ENCODE data around the gene VPS18.

The VPS18 gene

GRCh38 chr15:40921949-40922607 lies 27.8 kb downstream of the VPS18 start:
- DNase-seq (ENCODE audit: low spot score) = no peak
- no peak for FAIRE-seq

DNA sequence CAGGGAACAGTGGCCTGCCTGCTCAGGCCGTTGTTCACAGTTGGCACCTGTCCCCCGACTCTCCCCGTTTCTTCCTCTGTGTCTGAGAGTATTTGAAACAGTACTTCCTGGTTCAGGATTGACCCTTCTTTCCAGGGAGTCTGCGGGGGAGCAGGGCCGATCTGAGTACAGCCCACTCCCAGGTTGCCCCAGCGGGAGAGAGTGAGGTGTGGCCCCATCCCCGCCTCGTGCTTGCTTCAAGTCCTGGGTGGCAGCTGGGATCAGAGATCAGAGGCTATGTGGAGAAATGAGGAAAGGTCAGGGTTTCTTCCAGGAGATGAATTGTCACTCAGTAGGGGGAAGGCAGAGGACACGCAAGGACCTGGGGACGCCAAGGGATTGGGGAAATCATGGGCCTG lies 28.4 kb downstream of the VPS18 start:
- FAIRE-seq (no peak), DNase-seq (ENCODE audit: low spot score) (no peak)

DNA sequence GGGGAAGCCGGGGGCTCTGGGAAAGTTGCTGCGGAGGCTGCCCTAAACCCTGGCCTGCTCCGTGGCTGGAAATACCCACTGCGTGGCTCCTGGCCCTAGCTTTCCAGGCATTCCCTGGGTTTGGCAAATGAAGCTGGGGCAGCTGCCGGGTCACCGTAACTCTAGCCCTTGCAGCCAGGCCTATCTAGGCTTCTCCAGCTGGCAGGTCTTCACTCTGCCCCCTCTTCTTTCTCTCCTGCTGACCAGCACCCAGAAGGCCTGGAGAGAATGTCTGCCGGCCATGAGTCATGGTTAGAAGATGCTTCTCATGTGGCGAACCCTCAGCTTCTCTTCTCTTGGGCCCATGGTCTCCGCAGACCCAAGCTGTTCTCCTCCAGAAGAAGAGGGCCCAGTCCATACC lies 29.3 kb downstream of the VPS18 start:
- DNase-seq (ENCODE audit: low spot score) (no peak), FAIRE-seq (no peak)

GRCh38 chr15:40925495-40925862 lies 31.2 kb downstream of the VPS18 start:
- FAIRE-seq (no peak), DNase-seq (ENCODE audit: low spot score) (no peak)

DNA sequence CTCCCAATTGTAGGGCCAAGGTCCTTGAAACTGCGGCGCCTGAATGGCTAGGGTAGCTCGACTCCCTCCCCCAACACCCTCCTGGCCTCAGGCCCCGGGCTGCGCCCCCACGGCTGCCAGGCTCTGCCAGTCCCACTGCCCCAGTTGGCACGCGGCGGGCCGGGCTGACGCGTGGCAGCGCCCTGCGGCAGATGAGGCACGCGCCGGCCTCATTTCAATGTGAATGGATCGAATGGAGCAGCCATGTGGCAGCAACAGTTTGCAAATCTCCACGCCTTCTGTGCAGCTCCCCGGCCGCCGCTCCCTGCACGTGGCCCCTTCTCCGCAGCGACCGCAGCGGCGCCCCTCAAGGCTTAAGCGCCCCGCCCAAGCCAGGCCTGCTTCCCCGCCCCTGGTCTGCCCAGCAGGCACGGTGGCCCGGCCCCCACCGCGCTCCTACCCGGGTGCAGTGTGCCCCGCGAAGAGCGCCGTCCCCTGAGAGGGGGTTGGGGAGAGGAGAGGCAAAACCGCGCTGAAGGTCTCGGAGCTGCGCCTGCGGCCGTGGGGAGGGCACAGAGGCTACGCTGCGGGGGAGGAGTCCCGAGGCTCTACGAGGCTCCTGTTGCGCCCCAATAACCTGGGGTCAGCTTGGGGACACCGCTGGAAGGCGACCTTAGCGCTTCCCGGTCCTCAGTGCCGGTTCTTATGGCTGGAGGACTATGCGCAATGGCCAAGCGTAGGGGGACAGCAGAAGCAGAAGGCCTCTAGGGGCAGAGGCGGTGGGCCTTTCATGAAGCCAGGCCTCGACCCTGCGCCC lies 31.8 kb downstream of the VPS18 start:
- no peak for FAIRE-seq
- DNase-seq (ENCODE audit: low spot score) = no peak

- DNase-seq (ENCODE audit: low spot score) (no peak), FAIRE-seq (no peak)
These were observed 32.6 kb downstream of the VPS18 start for GRCh38 chr15:40926659-40927494.

- FAIRE-seq (no peak), DNase-seq (ENCODE audit: low spot score) (no peak)
These were observed 33.2 kb downstream of the VPS18 start for GRCh38 chr15:40927495-40927872.

DNA sequence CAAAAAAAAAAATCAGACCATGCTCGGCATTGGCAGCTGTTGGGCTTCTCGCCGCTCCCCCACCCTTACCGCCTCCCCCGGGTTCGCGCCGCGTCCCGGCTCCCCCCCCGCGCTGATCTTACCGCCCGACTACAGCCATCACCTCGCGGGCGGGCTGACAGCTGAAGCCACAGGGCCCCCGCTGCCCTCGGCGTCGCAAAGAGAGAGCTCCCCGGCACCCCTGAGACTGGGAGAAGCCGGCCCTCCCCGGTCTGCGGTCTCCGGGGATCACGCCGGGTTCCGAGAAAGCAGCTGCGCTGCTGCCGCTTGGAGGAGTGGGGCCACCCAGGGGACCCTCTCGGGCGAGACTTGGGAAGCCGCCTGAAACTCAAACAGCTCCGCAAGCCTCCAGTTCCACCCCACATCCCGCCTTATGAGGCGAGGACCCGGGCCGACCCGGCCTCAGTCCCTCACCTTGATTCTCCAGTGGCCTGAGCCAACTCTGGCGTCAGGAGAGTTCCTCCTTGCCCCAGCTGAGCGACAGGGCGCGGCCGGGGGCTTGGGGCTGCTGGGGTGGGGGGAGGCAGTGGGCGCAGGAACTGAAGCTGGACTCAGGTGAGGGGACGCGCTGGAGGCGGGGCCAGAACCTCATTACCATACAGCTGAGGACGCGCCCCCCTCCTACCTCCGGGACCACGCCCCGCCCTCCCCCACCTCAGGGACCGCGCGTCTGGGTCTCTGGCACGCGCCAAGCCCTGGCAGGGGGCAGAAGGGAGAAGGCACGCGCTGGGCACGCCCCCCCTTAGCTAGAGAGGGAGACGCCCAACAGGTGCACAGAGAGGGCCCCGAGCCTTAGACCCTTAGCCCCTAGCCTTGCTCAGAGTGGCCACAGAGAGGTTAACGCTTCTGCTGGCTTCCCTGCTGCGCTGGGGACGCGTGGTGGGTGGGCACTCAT lies 33.9 kb downstream of the VPS18 start:
- FAIRE-seq = no peak

DNA sequence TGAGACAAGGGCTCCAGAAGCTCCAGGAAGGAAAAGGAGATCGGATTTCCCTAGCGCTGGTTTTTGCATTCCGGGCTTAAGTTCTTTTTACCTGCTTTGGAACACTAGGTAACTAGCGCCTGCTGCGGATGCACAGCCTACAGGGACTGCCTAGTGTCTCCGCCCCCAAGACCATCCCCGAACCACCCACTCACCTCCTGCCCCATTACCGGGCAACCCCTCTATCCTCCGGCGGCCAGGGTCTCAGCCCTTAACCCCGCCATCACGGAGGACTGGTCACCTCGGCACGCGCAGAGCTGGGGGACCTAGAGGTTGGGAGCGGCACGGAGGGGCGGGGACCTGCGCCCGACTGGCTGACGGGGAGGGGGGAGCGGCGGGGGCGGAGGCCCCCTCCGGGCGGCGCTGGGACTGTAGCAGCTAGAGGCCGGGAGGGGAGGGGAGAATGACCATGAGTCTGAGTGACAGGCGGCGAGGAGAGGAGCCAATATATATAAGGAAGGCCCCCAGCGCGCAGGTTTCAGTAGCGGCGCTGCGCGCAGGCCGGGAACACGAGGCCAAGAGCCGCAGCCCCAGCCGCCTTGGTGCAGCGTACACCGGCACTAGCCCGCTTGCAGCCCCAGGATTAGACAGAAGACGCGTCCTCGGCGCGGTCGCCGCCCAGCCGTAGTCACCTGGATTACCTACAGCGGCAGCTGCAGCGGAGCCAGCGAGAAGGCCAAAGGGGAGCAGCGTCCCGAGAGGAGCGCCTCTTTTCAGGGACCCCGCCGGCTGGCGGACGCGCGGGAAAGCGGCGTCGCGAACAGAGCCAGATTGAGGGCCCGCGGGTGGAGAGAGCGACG lies 34.8 kb downstream of the VPS18 start, which contains the start of gene DLL4:
TSS of gene DLL4 (plus strand) at position 520 of the 839 bp plus-strand sequence. CDS start 329 bp downstream, outside the sequence.
- FAIRE-seq (no peak), DNase-seq (ENCODE audit: low spot score) (no peak)

More for the DNA sequence above, 33.9 kb downstream of the VPS18 start:
- DNase-seq (ENCODE audit: low spot score) = no peak

DNA sequence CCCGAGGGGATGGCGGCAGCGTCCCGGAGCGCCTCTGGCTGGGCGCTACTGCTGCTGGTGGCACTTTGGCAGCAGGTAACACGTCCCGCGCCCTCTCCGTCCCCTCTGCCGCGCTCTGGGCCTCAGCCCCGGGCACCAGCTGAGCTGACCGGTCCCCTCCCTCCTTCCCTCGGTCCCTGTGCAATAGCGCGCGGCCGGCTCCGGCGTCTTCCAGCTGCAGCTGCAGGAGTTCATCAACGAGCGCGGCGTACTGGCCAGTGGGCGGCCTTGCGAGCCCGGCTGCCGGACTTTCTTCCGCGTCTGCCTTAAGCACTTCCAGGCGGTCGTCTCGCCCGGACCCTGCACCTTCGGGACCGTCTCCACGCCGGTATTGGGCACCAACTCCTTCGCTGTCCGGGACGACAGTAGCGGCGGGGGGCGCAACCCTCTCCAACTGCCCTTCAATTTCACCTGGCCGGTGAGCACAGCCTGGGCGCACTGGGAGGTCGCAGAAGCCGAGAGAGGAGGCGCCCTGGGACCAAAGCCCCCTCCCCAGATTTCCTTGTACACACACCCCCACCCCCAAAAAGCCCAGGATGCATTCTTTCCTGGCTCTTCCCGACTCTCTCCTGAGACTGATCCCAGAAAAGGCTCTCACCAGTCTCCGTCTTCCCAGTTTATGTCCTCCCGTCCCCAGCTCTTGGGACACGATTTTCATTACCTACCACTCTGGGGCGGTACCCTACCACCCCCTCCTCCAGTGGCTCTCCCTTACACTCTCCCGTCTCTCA lies 35.6 kb downstream of the VPS18 start:
- DNase-seq (ENCODE audit: low spot score) = no peak

DNA sequence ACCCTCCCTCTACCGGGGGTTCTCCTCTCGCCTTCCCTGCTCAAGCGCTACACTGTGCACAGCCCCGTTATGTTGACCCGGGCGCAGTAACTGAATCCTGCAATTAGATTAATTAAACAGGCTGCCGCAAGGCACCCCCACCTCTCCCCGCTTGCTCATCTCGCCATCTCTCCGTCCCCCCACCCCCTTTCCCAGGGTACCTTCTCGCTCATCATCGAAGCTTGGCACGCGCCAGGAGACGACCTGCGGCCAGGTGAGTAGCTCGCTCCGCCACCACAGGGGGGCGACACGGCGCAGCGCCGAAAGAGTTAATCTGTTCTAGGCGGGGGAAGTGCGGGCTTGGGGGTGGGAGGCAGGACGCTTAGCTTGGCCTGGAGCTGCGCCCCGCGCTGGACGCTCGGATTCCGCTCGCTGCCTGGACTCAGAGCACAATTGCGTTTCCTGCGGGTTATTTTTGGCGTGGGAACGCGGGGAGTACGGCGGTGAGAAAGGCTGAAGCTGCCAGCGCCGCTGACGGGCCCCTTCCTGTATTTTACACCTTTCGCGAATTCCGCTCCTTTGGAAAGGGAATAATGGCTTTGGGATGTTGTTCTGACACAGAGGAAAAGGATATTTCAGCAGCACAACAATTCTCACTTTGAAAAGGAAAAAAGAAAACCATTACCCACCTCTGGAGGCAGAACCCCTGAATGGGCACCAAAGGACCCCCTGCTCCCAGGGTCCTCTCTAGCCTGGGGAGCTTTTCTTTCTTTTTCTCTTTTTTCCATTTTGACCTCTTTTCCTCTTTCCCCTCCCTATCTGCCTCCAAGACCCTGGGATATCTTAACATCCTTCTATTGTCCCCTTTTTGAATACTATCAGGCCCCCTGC lies 36.4 kb downstream of the VPS18 start:
- DNase-seq (ENCODE audit: low spot score) = no peak
- no peak for FAIRE-seq

More for the DNA sequence above, 35.6 kb downstream of the VPS18 start:
- FAIRE-seq = no peak

GRCh38 chr15:40931300-40932142 lies 37.3 kb downstream of the VPS18 start:
- no peak for DNase-seq (ENCODE audit: low spot score)
- no peak for FAIRE-seq

DNA sequence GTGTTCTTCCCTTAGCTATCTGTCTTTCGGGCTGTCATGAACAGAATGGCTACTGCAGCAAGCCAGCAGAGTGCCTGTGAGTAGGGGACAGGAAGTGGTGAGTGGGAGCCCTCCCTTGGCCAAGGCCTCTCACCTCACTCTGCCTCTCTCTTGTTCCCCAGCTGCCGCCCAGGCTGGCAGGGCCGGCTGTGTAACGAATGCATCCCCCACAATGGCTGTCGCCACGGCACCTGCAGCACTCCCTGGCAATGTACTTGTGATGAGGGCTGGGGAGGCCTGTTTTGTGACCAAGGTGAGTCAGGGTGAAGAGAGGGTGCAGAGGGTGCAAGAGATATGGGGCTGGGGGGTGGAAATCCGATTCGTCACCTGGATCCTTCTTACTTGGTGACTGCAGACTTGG lies 37.9 kb downstream of the VPS18 start:
- DNase-seq (ENCODE audit: low spot score) (no peak), FAIRE-seq (no peak)

- FAIRE-seq = no peak
- DNase-seq (ENCODE audit: low spot score) = no peak
These were observed 38.6 kb downstream of the VPS18 start for GRCh38 chr15:40932649-40933516.

DNA sequence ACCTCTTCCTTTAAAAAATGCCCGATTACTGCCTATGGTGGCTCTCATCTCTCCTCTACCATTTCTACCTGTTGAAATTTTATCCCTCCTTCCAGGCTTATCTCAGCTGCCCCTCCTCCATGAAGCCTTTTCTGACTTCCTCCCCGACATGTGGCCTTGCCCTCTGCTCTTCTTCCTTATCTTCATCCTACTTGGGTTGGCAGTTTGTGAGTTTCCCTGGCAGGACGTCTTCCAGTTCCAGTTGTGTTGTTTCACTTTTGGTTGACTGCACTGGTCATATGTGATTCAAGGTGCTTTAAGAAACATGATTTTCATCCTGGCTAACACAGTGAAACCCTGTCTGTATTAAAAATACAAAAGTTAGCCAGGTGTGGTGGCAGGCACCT lies 39.3 kb downstream of the VPS18 start:
- DNase-seq (ENCODE audit: low spot score) = no peak
- no peak for FAIRE-seq

- FAIRE-seq (no peak), DNase-seq (ENCODE audit: low spot score) (no peak)
These were observed 40.2 kb downstream of the VPS18 start for GRCh38 chr15:40934457-40934856.
